Mucosa of stomach (tissue), 1 donor: ENCODE measurements around the gene CEP170B.
"Not testable (repeated sequence)": the region's sequence is repeated elsewhere in the genome, so short reads cannot be mapped to it uniquely, and the experiment has no call there.

Source experiments
- H3K27me3 ChIP-seq: one replicate; pipeline ENCODE4 v1.7.0; 2013; ENCODE audit warnings: mild to moderate bottlenecking, low read length; ENCODE audit not compliant: control insufficient read depth, insufficient read depth
- H3K36me3 ChIP-seq: one replicate; pipeline ENCODE4 v1.7.0; 2013; ENCODE audit warnings: low read length; ENCODE audit not compliant: control insufficient read depth, insufficient read depth
- H3K4me1 ChIP-seq: one replicate; pipeline ENCODE4 v1.7.0; 2013; ENCODE audit warnings: mild to moderate bottlenecking, low read length; ENCODE audit not compliant: control insufficient read depth, insufficient read depth
- H3K4me3 ChIP-seq: one replicate; pipeline ENCODE4 v1.7.0; 2013; ENCODE audit warnings: low read length
- H3K9ac ChIP-seq: one replicate; pipeline ENCODE4 v1.7.0; 2013; ENCODE audit warnings: mild to moderate bottlenecking, low read length, moderate library complexity
- H3K9me3 ChIP-seq: one replicate; pipeline ENCODE4 v1.7.0; 2013; ENCODE audit warnings: mild to moderate bottlenecking, low read length, moderate library complexity; ENCODE audit not compliant: control insufficient read depth
- donor health status: Pancreatic carcinoma.

The CEP170B gene

GRCh38 chr14:104878582-104878981 lies 13.5 kb downstream of the CEP170B start:
- Histone ChIP-seq H3K9ac (no peak overlapping the region), H3K9me3 (no peaks in the 10 kb centered on the region), H3K27me3 (no peaks in the 10 kb centered on the region), H3K4me3 (no peak overlapping the region), H3K36me3 (peaks cover 4% of the 10 kb centered on the region), H3K4me1 (peaks cover 13% of the 10 kb centered on the region)

GRCh38 chr14:104879201-104879982 lies 14.3 kb downstream of the CEP170B start:
- Histone ChIP-seq H3K27me3 (no peaks in the 10 kb centered on the region), H3K9ac (no peak overlapping the region), H3K36me3 (peaks cover 4% of the 10 kb centered on the region), H3K4me1 (peaks cover 6% of the 10 kb centered on the region), H3K4me3 (no peak overlapping the region), H3K9me3 (no peaks in the 10 kb centered on the region)

- Histone ChIP-seq H3K4me1 (peaks cover 6% of the 10 kb centered on the region), H3K9ac (no peak overlapping the region), H3K9me3 (no peaks in the 10 kb centered on the region), H3K27me3 (no peaks in the 10 kb centered on the region), H3K36me3 (peaks cover 4% of the 10 kb centered on the region), H3K4me3 (no peak overlapping the region)
Measured at GRCh38 chr14:104879983-104880565, 15.0 kb downstream of the CEP170B start.

GRCh38 chr14:104880584-104881210 lies 15.6 kb downstream of the CEP170B start:
- H3K9me3 ChIP-seq = no peaks in the 10 kb centered on the region

GRCh38 chr14:104881369-104881979 lies 16.4 kb downstream of the CEP170B start:
- H3K4me1 ChIP-seq = peaks cover 6% of the 10 kb centered on the region
- no peaks in the 10 kb centered on the region for H3K9me3 ChIP-seq
- H3K4me3 ChIP-seq = no peak overlapping the region
- H3K36me3 ChIP-seq = peaks cover 4% of the 10 kb centered on the region
- H3K9ac ChIP-seq = no peak overlapping the region
- H3K27me3 ChIP-seq = no peaks in the 10 kb centered on the region

More at GRCh38 chr14:104880584-104881210, 15.6 kb downstream of the CEP170B start:
- H3K4me1 ChIP-seq = peaks cover 6% of the 10 kb centered on the region
- H3K36me3 ChIP-seq = peaks cover 4% of the 10 kb centered on the region
- H3K27me3 ChIP-seq = no peaks in the 10 kb centered on the region
- H3K9ac ChIP-seq = no peak overlapping the region
- no peak overlapping the region for H3K4me3 ChIP-seq

- Histone ChIP-seq H3K4me1 (peaks cover 6% of the 10 kb centered on the region), H3K27me3 (no peaks in the 10 kb centered on the region), H3K9me3 (no peaks in the 10 kb centered on the region), H3K4me3 (no peak overlapping the region), H3K36me3 (peaks cover 4% of the 10 kb centered on the region), H3K9ac (no peak overlapping the region)
Measured at GRCh38 chr14:104882325-104882973, 17.4 kb downstream of the CEP170B start.

GRCh38 chr14:104882991-104883660 lies 18.1 kb downstream of the CEP170B start:
- no peak overlapping the region for H3K9ac ChIP-seq
- peaks cover under 1% of the 10 kb centered on the region for H3K36me3 ChIP-seq
- no peaks in the 10 kb centered on the region for H3K27me3 ChIP-seq
- peaks cover 6% of the 10 kb centered on the region for H3K4me1 ChIP-seq
- H3K4me3 ChIP-seq = no peak overlapping the region
- no peaks in the 10 kb centered on the region for H3K9me3 ChIP-seq

GRCh38 chr14:104883681-104884361 lies 18.8 kb downstream of the CEP170B start:
- Histone ChIP-seq H3K4me1 (peaks cover 6% of the 10 kb centered on the region), H3K27me3 (no peaks in the 10 kb centered on the region), H3K9ac (no peak overlapping the region), H3K36me3 (no peaks in the 10 kb centered on the region), H3K9me3 (no peaks in the 10 kb centered on the region), H3K4me3 (no peak overlapping the region)

GRCh38 chr14:104884381-104884780 lies 19.3 kb downstream of the CEP170B start:
- H3K4me1 ChIP-seq, H3K27me3 ChIP-seq, H3K36me3 ChIP-seq, H3K4me3 ChIP-seq, H3K9me3 ChIP-seq, H3K9ac ChIP-seq: not testable (repeated sequence)

- no peaks in the 10 kb centered on the region for H3K36me3 ChIP-seq
- no peaks in the 10 kb centered on the region for H3K27me3 ChIP-seq
- no peak overlapping the region for H3K9ac ChIP-seq
- no peaks in the 10 kb centered on the region for H3K9me3 ChIP-seq
- H3K4me1 ChIP-seq = peaks cover 6% of the 10 kb centered on the region
- H3K4me3 ChIP-seq = no peak overlapping the region
Measured at GRCh38 chr14:104885031-104885972, 20.2 kb downstream of the CEP170B start.
